Measurements from ENCODE around the gene LCNL1.
A peak's percentile ranks its signal among the peaks of the same experiment; 100 is the strongest.
"Not testable (repeated sequence)": the region's sequence is repeated elsewhere in the genome, so short reads cannot be mapped to it uniquely, and the experiment has no call there.

The LCNL1 gene

DNA sequence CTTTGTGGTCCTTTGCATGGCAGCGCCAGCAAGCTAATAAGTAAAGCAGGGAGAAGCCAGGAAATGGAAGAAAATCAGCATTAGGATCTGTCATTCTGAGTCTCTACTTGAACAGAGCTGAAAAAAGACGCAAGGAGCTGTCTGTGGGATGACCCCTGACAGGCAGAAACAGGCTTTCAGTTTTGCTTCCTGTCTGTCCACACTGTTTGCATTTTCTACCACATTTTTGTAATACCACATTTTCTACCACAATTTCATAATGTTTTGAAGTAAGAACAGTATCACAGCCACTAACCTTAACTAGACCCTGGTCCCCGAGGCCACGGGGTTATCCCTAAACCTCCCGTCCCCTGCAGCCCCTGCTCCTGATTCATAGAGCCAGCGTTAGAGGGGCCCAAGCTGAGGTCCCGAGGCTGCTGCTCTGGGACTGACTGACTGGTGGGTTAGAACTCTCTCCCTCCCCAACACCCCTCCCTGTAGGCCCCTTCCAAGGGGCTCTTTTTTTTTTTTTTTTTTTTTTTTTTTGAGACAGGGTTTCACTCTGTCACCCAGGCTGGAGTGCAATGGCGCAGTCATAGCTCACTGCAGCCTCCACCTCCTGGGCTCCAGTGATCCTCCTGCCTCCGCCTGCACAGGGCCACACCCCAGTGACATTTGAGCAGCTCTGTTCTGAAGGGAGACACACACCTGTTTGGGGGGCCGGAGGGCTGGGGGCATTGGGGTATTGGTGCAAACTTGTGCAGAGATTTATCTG, 17.6 kb downstream of the LCNL1 start:
- no peaks in the 10 kb centered on the region for H3K36me3 ChIP-seq (ENCODE audit: insufficient read depth)
- peak overlapping the region; percentile 55 for H3K4me2 ChIP-seq
- no peak overlapping the region for H3K9ac ChIP-seq
- no peak overlapping the region; the same call in 1 of the 2 replicates for H2AFZ ChIP-seq (ENCODE audit: low read depth)
- H3K79me2 ChIP-seq (ENCODE audit: insufficient read depth, low read depth): no peaks in the 10 kb centered on the region
- peaks cover 25% of the 10 kb centered on the region for H3K4me1 ChIP-seq (ENCODE audit: low read depth, poor library complexity, severe bottlenecking)
- H3K27me3 ChIP-seq (ENCODE audit: insufficient read depth, low read depth): peaks cover 58% of the 10 kb centered on the region
- TF ChIP-seq, protein P1, sequence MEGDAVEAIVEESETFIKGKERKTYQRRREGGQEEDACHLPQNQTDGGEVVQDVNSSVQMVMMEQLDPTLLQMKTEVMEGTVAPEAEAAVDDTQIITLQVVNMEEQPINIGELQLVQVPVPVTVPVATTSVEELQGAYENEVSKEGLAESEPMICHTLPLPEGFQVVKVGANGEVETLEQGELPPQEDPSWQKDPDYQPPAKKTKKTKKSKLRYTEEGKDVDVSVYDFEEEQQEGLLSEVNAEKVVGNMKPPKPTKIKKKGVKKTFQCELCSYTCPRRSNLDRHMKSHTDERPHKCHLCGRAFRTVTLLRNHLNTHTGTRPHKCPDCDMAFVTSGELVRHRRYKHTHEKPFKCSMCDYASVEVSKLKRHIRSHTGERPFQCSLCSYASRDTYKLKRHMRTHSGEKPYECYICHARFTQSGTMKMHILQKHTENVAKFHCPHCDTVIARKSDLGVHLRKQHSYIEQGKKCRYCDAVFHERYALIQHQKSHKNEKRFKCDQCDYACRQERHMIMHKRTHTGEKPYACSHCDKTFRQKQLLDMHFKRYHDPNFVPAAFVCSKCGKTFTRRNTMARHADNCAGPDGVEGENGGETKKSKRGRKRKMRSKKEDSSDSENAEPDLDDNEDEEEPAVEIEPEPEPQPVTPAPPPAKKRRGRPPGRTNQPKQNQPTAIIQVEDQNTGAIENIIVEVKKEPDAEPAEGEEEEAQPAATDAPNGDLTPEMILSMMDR (conservative IDR thresholded peaks at IDR 0.05; ENCODE audit: low read depth, low read length): no peak
- H3K27ac ChIP-seq: no peak overlapping the region
- no peak overlapping the region for H3K4me3 ChIP-seq (IDR thresholded peaks at IDR 0.05; ENCODE audit: insufficient read depth, low read depth, low read length)
- no peaks in the 10 kb centered on the region for H4K20me1 ChIP-seq (ENCODE audit: insufficient read depth)

DNA sequence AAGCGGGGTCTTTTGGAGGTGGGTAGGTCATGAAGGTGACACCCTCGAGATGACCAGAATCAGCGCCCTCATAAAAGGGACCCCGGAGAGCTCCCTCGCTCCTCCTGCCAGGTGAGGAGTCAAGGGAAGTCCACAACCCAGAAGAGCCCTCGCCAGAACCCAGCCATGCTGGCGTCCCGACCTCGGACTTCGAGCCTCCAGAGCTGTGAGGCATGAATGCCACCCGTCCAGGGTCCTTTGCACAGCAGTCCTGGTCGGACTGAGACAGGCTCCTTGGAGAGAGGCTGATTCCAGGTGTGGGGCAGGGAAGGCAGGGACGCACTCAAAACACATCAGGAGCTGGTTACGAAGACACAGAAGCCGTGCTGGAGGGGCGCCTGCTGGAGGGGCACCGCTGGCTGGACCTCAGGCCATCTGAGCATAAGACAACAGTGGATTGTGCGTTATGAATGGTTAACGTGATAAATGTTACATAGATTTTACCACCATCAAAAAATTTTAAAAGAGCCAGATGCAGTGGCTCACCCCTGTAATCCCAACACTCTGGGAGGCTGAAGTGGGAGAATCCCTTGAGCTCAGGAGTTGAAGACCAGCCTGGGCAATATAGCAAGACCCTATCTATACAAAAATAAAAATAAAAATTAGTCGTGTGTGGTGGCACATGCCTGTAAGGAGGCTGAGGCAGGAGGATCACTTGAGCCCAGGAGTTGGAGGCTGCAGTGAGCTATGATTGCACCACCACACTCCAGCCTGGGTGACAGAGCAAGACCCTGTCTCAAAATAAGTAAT, 19.3 kb downstream of the LCNL1 start:
- TF ChIP-seq, protein P1 (conservative IDR thresholded peaks at IDR 0.05; ENCODE audit: low read depth, low read length): no peak
- no peaks in the 10 kb centered on the region for H4K20me1 ChIP-seq (ENCODE audit: insufficient read depth)
- H3K4me1 ChIP-seq (ENCODE audit: low read depth, poor library complexity, severe bottlenecking): peaks cover 25% of the 10 kb centered on the region
- H3K9ac ChIP-seq: no peak overlapping the region
- H2AFZ ChIP-seq (ENCODE audit: low read depth): no peak overlapping the region
- no peaks in the 10 kb centered on the region for H3K79me2 ChIP-seq (ENCODE audit: insufficient read depth, low read depth)
- H3K4me3 ChIP-seq (IDR thresholded peaks at IDR 0.05; ENCODE audit: insufficient read depth, low read depth, low read length): no peak overlapping the region
- H3K27me3 ChIP-seq (ENCODE audit: insufficient read depth, low read depth): peaks cover 71% of the 10 kb centered on the region
- no peaks in the 10 kb centered on the region for H3K36me3 ChIP-seq (ENCODE audit: insufficient read depth)
- no peak overlapping the region for H3K27ac ChIP-seq
- no peak overlapping the region for H3K4me2 ChIP-seq

DNA sequence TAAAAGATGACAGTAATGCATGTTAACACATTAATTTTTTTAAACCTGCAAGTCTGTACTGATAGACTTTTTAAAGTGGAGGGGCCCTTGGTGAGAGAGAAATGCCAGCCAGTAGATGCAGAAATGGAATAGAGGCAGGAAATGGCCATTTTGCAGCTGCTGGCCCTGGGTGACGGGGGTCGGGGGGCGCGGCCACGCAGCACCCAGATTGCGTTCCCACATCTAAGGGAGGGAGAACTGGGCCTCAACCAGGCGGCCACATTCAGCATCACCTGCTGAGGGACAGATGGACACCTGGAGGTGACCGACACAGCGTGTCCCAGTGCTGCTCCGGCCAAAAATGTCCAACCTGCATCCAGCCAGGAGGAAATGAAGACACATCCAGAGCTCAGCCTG, 19.9 kb downstream of the LCNL1 start:
- TF ChIP-seq, protein P1 (conservative IDR thresholded peaks at IDR 0.05; ENCODE audit: low read depth, low read length): no peak
- Histone ChIP-seq H3K4me1 (ENCODE audit: low read depth, poor library complexity, severe bottlenecking) (peaks cover 25% of the 10 kb centered on the region), H4K20me1 (ENCODE audit: insufficient read depth) (no peaks in the 10 kb centered on the region)

DNA sequence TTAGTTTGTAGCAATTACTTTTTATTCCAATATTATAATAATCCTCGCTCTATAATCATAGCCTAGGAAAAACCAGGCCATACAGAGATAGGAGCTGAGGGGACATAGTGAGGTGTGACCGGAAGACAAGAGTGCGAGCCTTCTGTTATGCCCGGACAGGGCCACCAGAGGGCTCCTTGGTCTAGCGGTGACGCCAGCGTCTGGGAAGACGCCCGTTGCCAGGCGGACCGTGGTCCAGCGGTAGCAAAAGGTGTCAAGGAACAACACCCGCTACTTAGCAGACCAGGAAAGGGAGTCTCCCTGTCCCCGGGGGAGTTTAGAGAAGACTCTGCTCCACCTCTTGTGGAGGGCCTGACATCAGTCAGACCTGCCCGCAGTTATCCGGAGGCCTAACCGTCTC, 21.5 kb downstream of the LCNL1 start:
- not testable (repeated sequence) for H3K36me3 ChIP-seq (ENCODE audit: insufficient read depth); H3K4me2 ChIP-seq; H3K9ac ChIP-seq; H3K79me2 ChIP-seq (ENCODE audit: insufficient read depth, low read depth); H4K20me1 ChIP-seq (ENCODE audit: insufficient read depth); H2AFZ ChIP-seq (ENCODE audit: low read depth); H3K4me3 ChIP-seq (IDR thresholded peaks at IDR 0.05; ENCODE audit: insufficient read depth, low read depth, low read length); H3K27ac ChIP-seq
- H3K27me3 ChIP-seq (ENCODE audit: insufficient read depth, low read depth): peaks cover 64% of the 10 kb centered on the region
- H3K4me1 ChIP-seq (ENCODE audit: low read depth, poor library complexity, severe bottlenecking): peaks cover 21% of the 10 kb centered on the region
- TF ChIP-seq, protein P1 (conservative IDR thresholded peaks at IDR 0.05; ENCODE audit: low read depth, low read length): 0 out of 2 replicates have a peak, but pooled peaks have one; percentile 25

More for the DNA sequence above, 19.9 kb downstream of the LCNL1 start:
- no peak overlapping the region for H2AFZ ChIP-seq (ENCODE audit: low read depth)
- H3K36me3 ChIP-seq (ENCODE audit: insufficient read depth): no peaks in the 10 kb centered on the region
- peaks cover 71% of the 10 kb centered on the region for H3K27me3 ChIP-seq (ENCODE audit: insufficient read depth, low read depth)
- no peak overlapping the region for H3K9ac ChIP-seq
- H3K27ac ChIP-seq: no peak overlapping the region
- H3K79me2 ChIP-seq (ENCODE audit: insufficient read depth, low read depth): no peaks in the 10 kb centered on the region
- H3K4me3 ChIP-seq (IDR thresholded peaks at IDR 0.05; ENCODE audit: insufficient read depth, low read depth, low read length): no peak overlapping the region
- H3K4me2 ChIP-seq: no peak overlapping the region
